ENCODE data around the gene CYTH2.

DNA sequence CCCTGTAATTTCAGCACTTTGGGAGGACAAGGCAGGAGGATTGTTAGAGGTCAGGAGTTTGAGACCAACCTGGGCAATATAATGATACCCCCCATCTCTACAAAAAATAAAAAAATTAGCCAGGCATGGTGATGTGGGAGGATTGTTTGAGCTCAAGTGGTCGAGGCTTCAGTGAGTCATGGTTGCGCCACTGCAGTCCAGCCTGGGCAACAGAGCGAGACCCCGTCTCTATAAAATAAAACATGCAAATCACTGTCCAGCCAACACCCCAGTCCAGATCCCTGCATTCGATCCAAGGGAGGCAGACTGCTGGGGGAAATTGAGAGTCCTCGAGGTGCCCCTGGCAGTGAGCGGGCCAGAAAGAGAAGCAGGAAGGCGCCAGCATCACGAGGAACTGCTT is 7.0 kb downstream of the CYTH2 start:
- TF ChIP-seq ZNF335 (tag by site-specific recombination; conservative IDR thresholded peaks at IDR 0.05): no peak
- TF ChIP-seq, protein P1, sequence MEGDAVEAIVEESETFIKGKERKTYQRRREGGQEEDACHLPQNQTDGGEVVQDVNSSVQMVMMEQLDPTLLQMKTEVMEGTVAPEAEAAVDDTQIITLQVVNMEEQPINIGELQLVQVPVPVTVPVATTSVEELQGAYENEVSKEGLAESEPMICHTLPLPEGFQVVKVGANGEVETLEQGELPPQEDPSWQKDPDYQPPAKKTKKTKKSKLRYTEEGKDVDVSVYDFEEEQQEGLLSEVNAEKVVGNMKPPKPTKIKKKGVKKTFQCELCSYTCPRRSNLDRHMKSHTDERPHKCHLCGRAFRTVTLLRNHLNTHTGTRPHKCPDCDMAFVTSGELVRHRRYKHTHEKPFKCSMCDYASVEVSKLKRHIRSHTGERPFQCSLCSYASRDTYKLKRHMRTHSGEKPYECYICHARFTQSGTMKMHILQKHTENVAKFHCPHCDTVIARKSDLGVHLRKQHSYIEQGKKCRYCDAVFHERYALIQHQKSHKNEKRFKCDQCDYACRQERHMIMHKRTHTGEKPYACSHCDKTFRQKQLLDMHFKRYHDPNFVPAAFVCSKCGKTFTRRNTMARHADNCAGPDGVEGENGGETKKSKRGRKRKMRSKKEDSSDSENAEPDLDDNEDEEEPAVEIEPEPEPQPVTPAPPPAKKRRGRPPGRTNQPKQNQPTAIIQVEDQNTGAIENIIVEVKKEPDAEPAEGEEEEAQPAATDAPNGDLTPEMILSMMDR (tag by site-specific recombination; IDR thresholded peaks at IDR 0.05): no peak
- TF ChIP-seq, protein P2, sequence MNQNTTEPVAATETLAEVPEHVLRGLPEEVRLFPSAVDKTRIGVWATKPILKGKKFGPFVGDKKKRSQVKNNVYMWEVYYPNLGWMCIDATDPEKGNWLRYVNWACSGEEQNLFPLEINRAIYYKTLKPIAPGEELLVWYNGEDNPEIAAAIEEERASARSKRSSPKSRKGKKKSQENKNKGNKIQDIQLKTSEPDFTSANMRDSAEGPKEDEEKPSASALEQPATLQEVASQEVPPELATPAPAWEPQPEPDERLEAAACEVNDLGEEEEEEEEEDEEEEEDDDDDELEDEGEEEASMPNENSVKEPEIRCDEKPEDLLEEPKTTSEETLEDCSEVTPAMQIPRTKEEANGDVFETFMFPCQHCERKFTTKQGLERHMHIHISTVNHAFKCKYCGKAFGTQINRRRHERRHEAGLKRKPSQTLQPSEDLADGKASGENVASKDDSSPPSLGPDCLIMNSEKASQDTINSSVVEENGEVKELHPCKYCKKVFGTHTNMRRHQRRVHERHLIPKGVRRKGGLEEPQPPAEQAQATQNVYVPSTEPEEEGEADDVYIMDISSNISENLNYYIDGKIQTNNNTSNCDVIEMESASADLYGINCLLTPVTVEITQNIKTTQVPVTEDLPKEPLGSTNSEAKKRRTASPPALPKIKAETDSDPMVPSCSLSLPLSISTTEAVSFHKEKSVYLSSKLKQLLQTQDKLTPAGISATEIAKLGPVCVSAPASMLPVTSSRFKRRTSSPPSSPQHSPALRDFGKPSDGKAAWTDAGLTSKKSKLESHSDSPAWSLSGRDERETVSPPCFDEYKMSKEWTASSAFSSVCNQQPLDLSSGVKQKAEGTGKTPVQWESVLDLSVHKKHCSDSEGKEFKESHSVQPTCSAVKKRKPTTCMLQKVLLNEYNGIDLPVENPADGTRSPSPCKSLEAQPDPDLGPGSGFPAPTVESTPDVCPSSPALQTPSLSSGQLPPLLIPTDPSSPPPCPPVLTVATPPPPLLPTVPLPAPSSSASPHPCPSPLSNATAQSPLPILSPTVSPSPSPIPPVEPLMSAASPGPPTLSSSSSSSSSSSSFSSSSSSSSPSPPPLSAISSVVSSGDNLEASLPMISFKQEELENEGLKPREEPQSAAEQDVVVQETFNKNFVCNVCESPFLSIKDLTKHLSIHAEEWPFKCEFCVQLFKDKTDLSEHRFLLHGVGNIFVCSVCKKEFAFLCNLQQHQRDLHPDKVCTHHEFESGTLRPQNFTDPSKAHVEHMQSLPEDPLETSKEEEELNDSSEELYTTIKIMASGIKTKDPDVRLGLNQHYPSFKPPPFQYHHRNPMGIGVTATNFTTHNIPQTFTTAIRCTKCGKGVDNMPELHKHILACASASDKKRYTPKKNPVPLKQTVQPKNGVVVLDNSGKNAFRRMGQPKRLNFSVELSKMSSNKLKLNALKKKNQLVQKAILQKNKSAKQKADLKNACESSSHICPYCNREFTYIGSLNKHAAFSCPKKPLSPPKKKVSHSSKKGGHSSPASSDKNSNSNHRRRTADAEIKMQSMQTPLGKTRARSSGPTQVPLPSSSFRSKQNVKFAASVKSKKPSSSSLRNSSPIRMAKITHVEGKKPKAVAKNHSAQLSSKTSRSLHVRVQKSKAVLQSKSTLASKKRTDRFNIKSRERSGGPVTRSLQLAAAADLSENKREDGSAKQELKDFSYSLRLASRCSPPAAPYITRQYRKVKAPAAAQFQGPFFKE (tag by site-specific recombination; IDR thresholded peaks at IDR 0.05; ENCODE audit: borderline replicate concordance): no peak
- no peak for TF ChIP-seq ZNF654 (tag by site-specific recombination; IDR thresholded peaks at IDR 0.05; ENCODE audit: low read depth)
- TF ChIP-seq ZNF785 (tag by site-specific recombination; IDR thresholded peaks at IDR 0.05): no peak
- TF ChIP-seq YY1 (tag by site-specific recombination; IDR thresholded peaks at IDR 0.05): no peak
- TF ChIP-seq, protein P3, sequence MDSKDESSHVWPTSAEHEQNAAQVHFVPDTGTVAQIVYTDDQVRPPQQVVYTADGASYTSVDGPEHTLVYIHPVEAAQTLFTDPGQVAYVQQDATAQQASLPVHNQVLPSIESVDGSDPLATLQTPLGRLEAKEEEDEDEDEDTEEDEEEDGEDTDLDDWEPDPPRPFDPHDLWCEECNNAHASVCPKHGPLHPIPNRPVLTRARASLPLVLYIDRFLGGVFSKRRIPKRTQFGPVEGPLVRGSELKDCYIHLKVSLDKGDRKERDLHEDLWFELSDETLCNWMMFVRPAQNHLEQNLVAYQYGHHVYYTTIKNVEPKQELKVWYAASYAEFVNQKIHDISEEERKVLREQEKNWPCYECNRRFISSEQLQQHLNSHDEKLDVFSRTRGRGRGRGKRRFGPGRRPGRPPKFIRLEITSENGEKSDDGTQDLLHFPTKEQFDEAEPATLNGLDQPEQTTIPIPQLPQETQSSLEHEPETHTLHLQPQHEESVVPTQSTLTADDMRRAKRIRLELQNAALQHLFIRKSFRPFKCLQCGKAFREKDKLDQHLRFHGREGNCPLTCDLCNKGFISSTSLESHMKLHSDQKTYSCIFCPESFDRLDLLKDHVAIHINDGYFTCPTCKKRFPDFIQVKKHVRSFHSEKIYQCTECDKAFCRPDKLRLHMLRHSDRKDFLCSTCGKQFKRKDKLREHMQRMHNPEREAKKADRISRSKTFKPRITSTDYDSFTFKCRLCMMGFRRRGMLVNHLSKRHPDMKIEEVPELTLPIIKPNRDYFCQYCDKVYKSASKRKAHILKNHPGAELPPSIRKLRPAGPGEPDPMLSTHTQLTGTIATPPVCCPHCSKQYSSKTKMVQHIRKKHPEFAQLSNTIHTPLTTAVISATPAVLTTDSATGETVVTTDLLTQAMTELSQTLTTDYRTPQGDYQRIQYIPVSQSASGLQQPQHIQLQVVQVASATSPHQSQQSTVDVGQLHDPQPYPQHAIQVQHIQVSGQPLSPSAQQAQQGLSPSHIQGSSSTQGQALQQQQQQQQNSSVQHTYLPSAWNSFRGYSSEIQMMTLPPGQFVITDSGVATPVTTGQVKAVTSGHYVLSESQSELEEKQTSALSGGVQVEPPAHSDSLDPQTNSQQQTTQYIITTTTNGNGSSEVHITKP (tag by site-specific recombination; IDR thresholded peaks at IDR 0.05): no peak
- no peak for TF ChIP-seq ZFP3 (tag by site-specific recombination; IDR thresholded peaks at IDR 0.05; ENCODE audit: low read depth)
- TF ChIP-seq ZNF560 (tag by site-specific recombination; IDR thresholded peaks at IDR 0.05; ENCODE audit: borderline replicate concordance): no peak
- TF ChIP-seq, protein P4, sequence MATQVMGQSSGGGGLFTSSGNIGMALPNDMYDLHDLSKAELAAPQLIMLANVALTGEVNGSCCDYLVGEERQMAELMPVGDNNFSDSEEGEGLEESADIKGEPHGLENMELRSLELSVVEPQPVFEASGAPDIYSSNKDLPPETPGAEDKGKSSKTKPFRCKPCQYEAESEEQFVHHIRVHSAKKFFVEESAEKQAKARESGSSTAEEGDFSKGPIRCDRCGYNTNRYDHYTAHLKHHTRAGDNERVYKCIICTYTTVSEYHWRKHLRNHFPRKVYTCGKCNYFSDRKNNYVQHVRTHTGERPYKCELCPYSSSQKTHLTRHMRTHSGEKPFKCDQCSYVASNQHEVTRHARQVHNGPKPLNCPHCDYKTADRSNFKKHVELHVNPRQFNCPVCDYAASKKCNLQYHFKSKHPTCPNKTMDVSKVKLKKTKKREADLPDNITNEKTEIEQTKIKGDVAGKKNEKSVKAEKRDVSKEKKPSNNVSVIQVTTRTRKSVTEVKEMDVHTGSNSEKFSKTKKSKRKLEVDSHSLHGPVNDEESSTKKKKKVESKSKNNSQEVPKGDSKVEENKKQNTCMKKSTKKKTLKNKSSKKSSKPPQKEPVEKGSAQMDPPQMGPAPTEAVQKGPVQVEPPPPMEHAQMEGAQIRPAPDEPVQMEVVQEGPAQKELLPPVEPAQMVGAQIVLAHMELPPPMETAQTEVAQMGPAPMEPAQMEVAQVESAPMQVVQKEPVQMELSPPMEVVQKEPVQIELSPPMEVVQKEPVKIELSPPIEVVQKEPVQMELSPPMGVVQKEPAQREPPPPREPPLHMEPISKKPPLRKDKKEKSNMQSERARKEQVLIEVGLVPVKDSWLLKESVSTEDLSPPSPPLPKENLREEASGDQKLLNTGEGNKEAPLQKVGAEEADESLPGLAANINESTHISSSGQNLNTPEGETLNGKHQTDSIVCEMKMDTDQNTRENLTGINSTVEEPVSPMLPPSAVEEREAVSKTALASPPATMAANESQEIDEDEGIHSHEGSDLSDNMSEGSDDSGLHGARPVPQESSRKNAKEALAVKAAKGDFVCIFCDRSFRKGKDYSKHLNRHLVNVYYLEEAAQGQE (tag by site-specific recombination; IDR thresholded peaks at IDR 0.05): no peak
- no peak for TF ChIP-seq SALL2 (tag by site-specific recombination; IDR thresholded peaks at IDR 0.05; ENCODE audit: borderline replicate concordance)
- no peak for TF ChIP-seq ZNF530 (tag by site-specific recombination; IDR thresholded peaks at IDR 0.05; ENCODE audit: low read depth)
- no peak for TF ChIP-seq ZNF768 (tag by site-specific recombination; IDR thresholded peaks at IDR 0.05)

Data from HEK293 (cell line).